ENCODE measurements around the gene CCNY. TPM values are rescaled to one million over a fixed set of nuclear protein-coding genes. Genes with fewer than 3 reads are reported as not detected.

Gene CCNY
- total RNA-seq, 2 experiments from 2014 or later = 64.9 to 66.9 TPM

- ATAC-seq (ENCODE audit: poor library complexity) (no peak), DNase-seq (no peak)
- peaks cover 9% of the 10 kb centered on the region for H3K4me1 ChIP-seq (ENCODE audit: insufficient read depth, low read length)
- Mint-ChIP-seq H3K9me3 (no peaks in the 10 kb centered on the region), H3K4me3 (no peak overlapping the region), H3K27me3 (no peaks in the 10 kb centered on the region), H3K27ac (peak overlapping the region; percentile 6), H3K36me3 (ENCODE audit: low read depth) (peaks cover 50% of the 10 kb centered on the region), H3K4me1 (ENCODE audit: low read depth) (peaks cover 69% of the 10 kb centered on the region)
- no peak for TF ChIP-seq CTCF (IDR thresholded peaks at IDR 0.05)
- no peak overlapping the region for H3K27ac ChIP-seq (ENCODE audit: low read depth in 1 of 2, low read length in 2 of 2)
- no peak overlapping the region for H3K4me3 ChIP-seq (ENCODE audit: low read length)
- H3K36me3 ChIP-seq (ENCODE audit: insufficient read depth, low read length) = no peaks in the 10 kb centered on the region
- ChIA-PET CTCF (no interaction called here), POLR2A (no interaction called here)
- no peaks in the 10 kb centered on the region for H3K27me3 ChIP-seq (ENCODE audit: control insufficient read depth in 1 of 2, insufficient read depth in 2 of 2, low read length in 2 of 2)
- H3K9me3 ChIP-seq (ENCODE audit: control insufficient read depth in 1 of 2, insufficient read depth in 1 of 2, low read length in 2 of 2) = peaks cover 0 to under 1% of the 10 kb centered on the region in 2 experiments
- intact Hi-C loops (cut with DNase I, micrococcal nuclease) = no loop called here
These were observed 92.2 kb downstream of the CCNY start for GRCh38 chr10:35428521-35428920.

- ATAC-seq (ENCODE audit: poor library complexity) (no peak), DNase-seq (no peak)
- peaks cover 1 to 15% of the 10 kb centered on the region in 2 experiments for H3K9me3 ChIP-seq (ENCODE audit: control insufficient read depth in 1 of 2, insufficient read depth in 1 of 2, low read length in 2 of 2)
- H3K4me1 ChIP-seq (ENCODE audit: insufficient read depth, low read length) = no peaks in the 10 kb centered on the region
- no peaks in the 10 kb centered on the region for H3K27me3 ChIP-seq (ENCODE audit: control insufficient read depth in 1 of 2, insufficient read depth in 2 of 2, low read length in 2 of 2)
- ChIA-PET CTCF (interaction anchor here (1.8 kb wide), 1 partner anchor 10 kb away, joined by 3 read pairs; no protein-coding TSS in a partner anchor), POLR2A (no interaction called here)
- no peak overlapping the region for H3K27ac ChIP-seq (ENCODE audit: low read depth in 1 of 2, low read length in 2 of 2)
- H3K27ac Mint-ChIP-seq = peak overlapping the region; percentile 1
- H3K9me3 Mint-ChIP-seq = peaks cover 5% of the 10 kb centered on the region
- no peaks in the 10 kb centered on the region for H3K36me3 ChIP-seq (ENCODE audit: insufficient read depth, low read length)
- no peak overlapping the region for H3K4me3 Mint-ChIP-seq
- no peaks in the 10 kb centered on the region for H3K27me3 Mint-ChIP-seq
- intact Hi-C loops (cut with DNase I, micrococcal nuclease) = no loop called here
- no peak for TF ChIP-seq CTCF (IDR thresholded peaks at IDR 0.05)
- peaks cover 53% of the 10 kb centered on the region for H3K4me1 Mint-ChIP-seq (ENCODE audit: low read depth)
- H3K4me3 ChIP-seq (ENCODE audit: low read length) = no peak overlapping the region
- H3K36me3 Mint-ChIP-seq (ENCODE audit: low read depth) = peaks cover 63% of the 10 kb centered on the region
These were observed 96.6 kb downstream of the CCNY start for GRCh38 chr10:35432781-35433338.

- peak overlapping the region; percentile 58 for H3K27ac Mint-ChIP-seq
- intact Hi-C loops (cut with DNase I, micrococcal nuclease) = no loop called here
These were observed 97.6 kb downstream of the CCNY start for GRCh38 chr10:35433851-35434426.

More at GRCh38 chr10:35433851-35434426, 97.6 kb downstream of the CCNY start:
- no peak overlapping the region for H3K4me3 Mint-ChIP-seq
- POLR2A ChIA-PET = no interaction called here
- CTCF ChIA-PET = no interaction called here
- H3K36me3 Mint-ChIP-seq (ENCODE audit: low read depth) = peaks cover 61% of the 10 kb centered on the region
- peaks cover 46% of the 10 kb centered on the region for H3K4me1 Mint-ChIP-seq (ENCODE audit: low read depth)
- H3K27me3 ChIP-seq (ENCODE audit: control insufficient read depth in 1 of 2, insufficient read depth in 2 of 2, low read length in 2 of 2) = no peaks in the 10 kb centered on the region
- peaks cover 12 to 15% of the 10 kb centered on the region in 2 experiments for H3K9me3 ChIP-seq (ENCODE audit: control insufficient read depth in 1 of 2, insufficient read depth in 1 of 2, low read length in 2 of 2)
- H3K36me3 ChIP-seq (ENCODE audit: insufficient read depth, low read length) = no peaks in the 10 kb centered on the region
- H3K27ac ChIP-seq (ENCODE audit: low read depth in 1 of 2, low read length in 2 of 2) = no peak overlapping the region
- H3K9me3 Mint-ChIP-seq = peaks cover 11% of the 10 kb centered on the region
- no peaks in the 10 kb centered on the region for H3K27me3 Mint-ChIP-seq
- no peak for TF ChIP-seq CTCF (IDR thresholded peaks at IDR 0.05)
- H3K4me1 ChIP-seq (ENCODE audit: insufficient read depth, low read length) = no peaks in the 10 kb centered on the region
- no peak for DNase-seq
- ATAC-seq (ENCODE audit: poor library complexity) = no peak
- H3K4me3 ChIP-seq (ENCODE audit: low read length) = no peak overlapping the region
